ENCODE data around the gene C17orf58. TPM values are rescaled to one million over a fixed set of nuclear protein-coding genes. Genes with fewer than 3 reads are reported as not detected.

C17orf58 gene
- total and polyA plus RNA-seq, 2 experiments from 2014 or later = 30.9 to 35.8 TPM

DNA sequence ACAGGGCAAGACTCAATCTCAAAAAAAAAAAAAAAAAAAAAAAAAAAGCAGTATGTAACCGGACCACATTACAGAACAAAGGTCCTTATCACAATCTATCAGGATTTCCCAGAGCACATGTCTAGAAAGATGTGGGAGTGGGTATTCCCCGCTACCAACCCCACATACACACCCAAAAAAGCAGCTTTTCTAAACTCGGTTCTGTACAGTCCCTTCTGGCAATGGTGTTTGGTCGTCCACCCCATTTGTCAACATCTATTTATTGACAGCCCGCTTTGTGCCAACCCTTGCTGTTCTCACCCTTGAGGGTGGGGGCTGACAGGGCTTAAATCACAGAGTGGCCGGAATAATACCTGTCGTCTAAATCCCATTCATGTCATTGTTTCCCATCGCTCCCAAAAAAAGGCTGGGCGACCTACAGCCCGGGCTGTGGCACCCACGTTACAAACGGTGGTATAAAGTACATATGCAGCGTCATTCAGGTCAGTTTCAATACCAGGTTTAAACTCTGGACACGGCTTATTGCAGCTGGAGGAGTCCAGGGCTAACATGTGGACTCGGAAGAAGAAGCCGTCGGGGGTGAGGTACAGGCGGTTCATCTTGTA is 3.6 kb downstream of the C17orf58 start:
- H4K20me1 ChIP-seq (replicated peaks; ENCODE audit: insufficient read depth) = no peaks in the 10 kb centered on the region; the same call in 1 of the 2 replicates
- H3K4me1 ChIP-seq (ENCODE audit: insufficient read depth) = peaks cover 14% of the 10 kb centered on the region
- no peaks in the 10 kb centered on the region for H3K36me3 ChIP-seq (ENCODE audit: insufficient read depth)
- peak overlapping the region; percentile 90 for H3K27ac Mint-ChIP-seq
- peaks cover 13% of the 10 kb centered on the region for H3F3A ChIP-seq (replicated peaks; ENCODE audit: low read depth)
- no peaks in the 10 kb centered on the region for H3K9me3 Mint-ChIP-seq
- peak; percentile 20 for DNase-seq (ENCODE audit: low spot score)
- H3K9me2 ChIP-seq (ENCODE audit: insufficient read depth) = no peaks in the 10 kb centered on the region
- peaks cover 25% of the 10 kb centered on the region for H3K27me3 Mint-ChIP-seq (ENCODE audit: insufficient read depth, low read depth, poor library complexity)
- H3K79me2 ChIP-seq (replicated peaks; ENCODE audit: insufficient read depth) = no peaks in the 10 kb centered on the region
- H3K36me3 Mint-ChIP-seq (ENCODE audit: low read depth) = peaks cover 13% of the 10 kb centered on the region
- peak overlapping the region; percentile 85; the same call in 1 of the 2 replicates for H3K27ac ChIP-seq (ENCODE audit: low read depth)
- peaks cover 18% of the 10 kb centered on the region for H3K4me1 Mint-ChIP-seq
- H2AFZ ChIP-seq = peak overlapping the region; percentile 96
- no peak for ATAC-seq
- peaks cover 40% of the 10 kb centered on the region for H3K27me3 ChIP-seq (ENCODE audit: insufficient read depth)
- TF ChIP-seq, protein P1, sequence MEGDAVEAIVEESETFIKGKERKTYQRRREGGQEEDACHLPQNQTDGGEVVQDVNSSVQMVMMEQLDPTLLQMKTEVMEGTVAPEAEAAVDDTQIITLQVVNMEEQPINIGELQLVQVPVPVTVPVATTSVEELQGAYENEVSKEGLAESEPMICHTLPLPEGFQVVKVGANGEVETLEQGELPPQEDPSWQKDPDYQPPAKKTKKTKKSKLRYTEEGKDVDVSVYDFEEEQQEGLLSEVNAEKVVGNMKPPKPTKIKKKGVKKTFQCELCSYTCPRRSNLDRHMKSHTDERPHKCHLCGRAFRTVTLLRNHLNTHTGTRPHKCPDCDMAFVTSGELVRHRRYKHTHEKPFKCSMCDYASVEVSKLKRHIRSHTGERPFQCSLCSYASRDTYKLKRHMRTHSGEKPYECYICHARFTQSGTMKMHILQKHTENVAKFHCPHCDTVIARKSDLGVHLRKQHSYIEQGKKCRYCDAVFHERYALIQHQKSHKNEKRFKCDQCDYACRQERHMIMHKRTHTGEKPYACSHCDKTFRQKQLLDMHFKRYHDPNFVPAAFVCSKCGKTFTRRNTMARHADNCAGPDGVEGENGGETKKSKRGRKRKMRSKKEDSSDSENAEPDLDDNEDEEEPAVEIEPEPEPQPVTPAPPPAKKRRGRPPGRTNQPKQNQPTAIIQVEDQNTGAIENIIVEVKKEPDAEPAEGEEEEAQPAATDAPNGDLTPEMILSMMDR (conservative IDR thresholded peaks at IDR 0.05; ENCODE audit: low read depth in 2 of 2) = no peak
- TF ChIP-seq, protein P2, sequence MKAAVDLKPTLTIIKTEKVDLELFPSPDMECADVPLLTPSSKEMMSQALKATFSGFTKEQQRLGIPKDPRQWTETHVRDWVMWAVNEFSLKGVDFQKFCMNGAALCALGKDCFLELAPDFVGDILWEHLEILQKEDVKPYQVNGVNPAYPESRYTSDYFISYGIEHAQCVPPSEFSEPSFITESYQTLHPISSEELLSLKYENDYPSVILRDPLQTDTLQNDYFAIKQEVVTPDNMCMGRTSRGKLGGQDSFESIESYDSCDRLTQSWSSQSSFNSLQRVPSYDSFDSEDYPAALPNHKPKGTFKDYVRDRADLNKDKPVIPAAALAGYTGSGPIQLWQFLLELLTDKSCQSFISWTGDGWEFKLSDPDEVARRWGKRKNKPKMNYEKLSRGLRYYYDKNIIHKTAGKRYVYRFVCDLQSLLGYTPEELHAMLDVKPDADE (IDR thresholded peaks at IDR 0.05) = no peak
- TF ChIP-seq NANOG (IDR thresholded peaks at IDR 0.05; ENCODE audit: borderline replicate concordance) (no peak), ZNF114 (CRISPR knock-in tag; IDR thresholded peaks at IDR 0.05) (no peak), ZNF331 (CRISPR knock-in tag; IDR thresholded peaks at IDR 0.05; ENCODE audit: low read depth) (no peak), JUNB (IDR thresholded peaks at IDR 0.05; ENCODE audit: unreplicated experiment) (no peak), EZH2 (IDR thresholded peaks at IDR 0.05; ENCODE audit: low read depth, unreplicated experiment) (no peak), EZH2phosphoT487 (IDR thresholded peaks at IDR 0.05; ENCODE audit: unreplicated experiment) (no peak), CREB1 (CRISPR knock-in tag; IDR thresholded peaks at IDR 0.05; ENCODE audit: low read depth) (no peak), STAT1 (IDR thresholded peaks at IDR 0.05; ENCODE audit: unreplicated experiment) (no peak), POLR2AphosphoS5 (IDR thresholded peaks at IDR 0.05; ENCODE audit: low read depth) (no peak)
- TF ChIP-seq, protein P3, sequence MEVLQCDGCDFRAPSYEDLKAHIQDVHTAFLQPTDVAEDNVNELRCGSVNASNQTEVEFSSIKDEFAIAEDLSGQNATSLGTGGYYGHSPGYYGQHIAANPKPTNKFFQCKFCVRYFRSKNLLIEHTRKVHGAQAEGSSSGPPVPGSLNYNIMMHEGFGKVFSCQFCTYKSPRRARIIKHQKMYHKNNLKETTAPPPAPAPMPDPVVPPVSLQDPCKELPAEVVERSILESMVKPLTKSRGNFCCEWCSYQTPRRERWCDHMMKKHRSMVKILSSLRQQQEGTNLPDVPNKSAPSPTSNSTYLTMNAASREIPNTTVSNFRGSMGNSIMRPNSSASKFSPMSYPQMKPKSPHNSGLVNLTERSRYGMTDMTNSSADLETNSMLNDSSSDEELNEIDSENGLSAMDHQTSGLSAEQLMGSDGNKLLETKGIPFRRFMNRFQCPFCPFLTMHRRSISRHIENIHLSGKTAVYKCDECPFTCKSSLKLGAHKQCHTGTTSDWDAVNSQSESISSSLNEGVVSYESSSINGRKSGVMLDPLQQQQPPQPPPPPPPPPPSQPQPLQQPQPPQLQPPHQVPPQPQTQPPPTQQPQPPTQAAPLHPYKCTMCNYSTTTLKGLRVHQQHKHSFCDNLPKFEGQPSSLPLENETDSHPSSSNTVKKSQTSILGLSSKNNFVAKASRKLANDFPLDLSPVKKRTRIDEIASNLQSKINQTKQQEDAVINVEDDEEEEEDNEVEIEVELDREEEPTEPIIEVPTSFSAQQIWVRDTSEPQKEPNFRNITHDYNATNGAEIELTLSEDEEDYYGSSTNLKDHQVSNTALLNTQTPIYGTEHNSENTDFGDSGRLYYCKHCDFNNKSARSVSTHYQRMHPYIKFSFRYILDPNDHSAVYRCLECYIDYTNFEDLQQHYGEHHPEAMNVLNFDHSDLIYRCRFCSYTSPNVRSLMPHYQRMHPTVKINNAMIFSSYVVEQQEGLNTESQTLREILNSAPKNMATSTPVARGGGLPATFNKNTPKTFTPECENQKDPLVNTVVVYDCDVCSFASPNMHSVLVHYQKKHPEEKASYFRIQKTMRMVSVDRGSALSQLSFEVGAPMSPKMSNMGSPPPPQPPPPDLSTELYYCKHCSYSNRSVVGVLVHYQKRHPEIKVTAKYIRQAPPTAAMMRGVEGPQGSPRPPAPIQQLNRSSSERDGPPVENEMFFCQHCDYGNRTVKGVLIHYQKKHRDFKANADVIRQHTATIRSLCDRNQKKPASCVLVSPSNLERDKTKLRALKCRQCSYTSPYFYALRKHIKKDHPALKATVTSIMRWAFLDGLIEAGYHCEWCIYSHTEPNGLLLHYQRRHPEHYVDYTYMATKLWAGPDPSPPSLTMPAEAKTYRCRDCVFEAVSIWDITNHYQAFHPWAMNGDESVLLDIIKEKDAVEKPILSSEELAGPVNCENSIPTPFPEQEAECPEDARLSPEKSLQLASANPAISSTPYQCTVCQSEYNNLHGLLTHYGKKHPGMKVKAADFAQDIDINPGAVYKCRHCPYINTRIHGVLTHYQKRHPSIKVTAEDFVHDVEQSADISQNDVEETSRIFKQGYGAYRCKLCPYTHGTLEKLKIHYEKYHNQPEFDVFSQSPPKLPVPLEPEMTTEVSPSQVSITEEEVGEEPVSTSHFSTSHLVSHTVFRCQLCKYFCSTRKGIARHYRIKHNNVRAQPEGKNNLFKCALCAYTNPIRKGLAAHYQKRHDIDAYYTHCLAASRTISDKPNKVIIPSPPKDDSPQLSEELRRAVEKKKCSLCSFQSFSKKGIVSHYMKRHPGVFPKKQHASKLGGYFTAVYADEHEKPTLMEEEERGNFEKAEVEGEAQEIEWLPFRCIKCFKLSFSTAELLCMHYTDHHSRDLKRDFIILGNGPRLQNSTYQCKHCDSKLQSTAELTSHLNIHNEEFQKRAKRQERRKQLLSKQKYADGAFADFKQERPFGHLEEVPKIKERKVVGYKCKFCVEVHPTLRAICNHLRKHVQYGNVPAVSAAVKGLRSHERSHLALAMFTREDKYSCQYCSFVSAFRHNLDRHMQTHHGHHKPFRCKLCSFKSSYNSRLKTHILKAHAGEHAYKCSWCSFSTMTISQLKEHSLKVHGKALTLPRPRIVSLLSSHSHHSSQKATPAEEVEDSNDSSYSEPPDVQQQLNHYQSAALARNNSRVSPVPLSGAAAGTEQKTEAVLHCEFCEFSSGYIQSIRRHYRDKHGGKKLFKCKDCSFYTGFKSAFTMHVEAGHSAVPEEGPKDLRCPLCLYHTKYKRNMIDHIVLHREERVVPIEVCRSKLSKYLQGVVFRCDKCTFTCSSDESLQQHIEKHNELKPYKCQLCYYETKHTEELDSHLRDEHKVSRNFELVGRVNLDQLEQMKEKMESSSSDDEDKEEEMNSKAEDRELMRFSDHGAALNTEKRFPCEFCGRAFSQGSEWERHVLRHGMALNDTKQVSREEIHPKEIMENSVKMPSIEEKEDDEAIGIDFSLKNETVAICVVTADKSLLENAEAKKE (CRISPR knock-in tag; IDR thresholded peaks at IDR 0.05) = no peak
- TF ChIP-seq, protein P4, sequence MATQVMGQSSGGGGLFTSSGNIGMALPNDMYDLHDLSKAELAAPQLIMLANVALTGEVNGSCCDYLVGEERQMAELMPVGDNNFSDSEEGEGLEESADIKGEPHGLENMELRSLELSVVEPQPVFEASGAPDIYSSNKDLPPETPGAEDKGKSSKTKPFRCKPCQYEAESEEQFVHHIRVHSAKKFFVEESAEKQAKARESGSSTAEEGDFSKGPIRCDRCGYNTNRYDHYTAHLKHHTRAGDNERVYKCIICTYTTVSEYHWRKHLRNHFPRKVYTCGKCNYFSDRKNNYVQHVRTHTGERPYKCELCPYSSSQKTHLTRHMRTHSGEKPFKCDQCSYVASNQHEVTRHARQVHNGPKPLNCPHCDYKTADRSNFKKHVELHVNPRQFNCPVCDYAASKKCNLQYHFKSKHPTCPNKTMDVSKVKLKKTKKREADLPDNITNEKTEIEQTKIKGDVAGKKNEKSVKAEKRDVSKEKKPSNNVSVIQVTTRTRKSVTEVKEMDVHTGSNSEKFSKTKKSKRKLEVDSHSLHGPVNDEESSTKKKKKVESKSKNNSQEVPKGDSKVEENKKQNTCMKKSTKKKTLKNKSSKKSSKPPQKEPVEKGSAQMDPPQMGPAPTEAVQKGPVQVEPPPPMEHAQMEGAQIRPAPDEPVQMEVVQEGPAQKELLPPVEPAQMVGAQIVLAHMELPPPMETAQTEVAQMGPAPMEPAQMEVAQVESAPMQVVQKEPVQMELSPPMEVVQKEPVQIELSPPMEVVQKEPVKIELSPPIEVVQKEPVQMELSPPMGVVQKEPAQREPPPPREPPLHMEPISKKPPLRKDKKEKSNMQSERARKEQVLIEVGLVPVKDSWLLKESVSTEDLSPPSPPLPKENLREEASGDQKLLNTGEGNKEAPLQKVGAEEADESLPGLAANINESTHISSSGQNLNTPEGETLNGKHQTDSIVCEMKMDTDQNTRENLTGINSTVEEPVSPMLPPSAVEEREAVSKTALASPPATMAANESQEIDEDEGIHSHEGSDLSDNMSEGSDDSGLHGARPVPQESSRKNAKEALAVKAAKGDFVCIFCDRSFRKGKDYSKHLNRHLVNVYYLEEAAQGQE (IDR thresholded peaks at IDR 0.05; ENCODE audit: unreplicated experiment) = no peak
- H3K4me3 Mint-ChIP-seq = peak overlapping the region; percentile 98
- H3K4me3 ChIP-seq = peak overlapping the region; percentile 92
- peak overlapping the region; percentile 97 for H3K4me2 ChIP-seq
